AG04450 (cell line): ENCODE measurements around the gene CHN1. TPM values are rescaled to one million over a fixed set of nuclear protein-coding genes. Genes with fewer than 3 reads are reported as not detected.

Source experiments
- CTCF ChIA-PET: fragments of 300-600, 350-600 bp; formaldehyde crosslinking; extraction: SDS; loops from one replicate; lab custom pipeline; 2022; ENCODE audit warnings: antibody characterized with exemption, inconsistent platforms; lab: Charles Lee
- POLR2A ChIA-PET: fragments of 350-600 bp; formaldehyde crosslinking; extraction: SDS; loops from one replicate; lab custom pipeline; 2021; ENCODE audit warnings: antibody characterized with exemption, inconsistent platforms; lab: Yijun Ruan, JAX
- DNase-seq: peaks from one replicate; pipeline ENCODE4 v3.0.0-alpha.2; 2011; ENCODE audit warnings: low read depth, low spot score
- H3K27ac ChIP-seq: one replicate; pipeline ENCODE4 v1.5.1; 2012; ENCODE audit warnings: low read depth, low read length, control low read depth
- H3K27me3 ChIP-seq: one replicate; pipeline ENCODE4 v1.6.0; 2012; ENCODE audit warnings: low read length; ENCODE audit not compliant: control insufficient read depth, insufficient read depth
- H3K4me3 ChIP-seq: 2 replicates; pipeline ENCODE4 v1.5.1; 2011; ENCODE audit warnings: mild to moderate bottlenecking, low read depth, low read length, control low read depth
- H3K9me3 ChIP-seq: 2 replicates; pipeline ENCODE4 v1.5.1; 2012; ENCODE audit warnings: low read length; ENCODE audit not compliant: control insufficient read depth, insufficient read depth
- polyA plus RNA-seq: library from polyadenylated mRNA; depleted of rRNA; stranded (reverse); fragments of >200 nt; gene quantifications from 2 replicates; pipeline ENCODE4 v1.2.3, GENCODE V29; 2011
- TF ChIP-seq, protein P1 (sequence below): IDR thresholded peaks from 2 replicates; pipeline ENCODE4 v1.5.1; 2011; ENCODE audit warnings: low read depth, low read length, control low read depth, inconsistent platforms

CHN1 gene
- polyA plus RNA-seq, 1 experiment = 258 TPM

DNA sequence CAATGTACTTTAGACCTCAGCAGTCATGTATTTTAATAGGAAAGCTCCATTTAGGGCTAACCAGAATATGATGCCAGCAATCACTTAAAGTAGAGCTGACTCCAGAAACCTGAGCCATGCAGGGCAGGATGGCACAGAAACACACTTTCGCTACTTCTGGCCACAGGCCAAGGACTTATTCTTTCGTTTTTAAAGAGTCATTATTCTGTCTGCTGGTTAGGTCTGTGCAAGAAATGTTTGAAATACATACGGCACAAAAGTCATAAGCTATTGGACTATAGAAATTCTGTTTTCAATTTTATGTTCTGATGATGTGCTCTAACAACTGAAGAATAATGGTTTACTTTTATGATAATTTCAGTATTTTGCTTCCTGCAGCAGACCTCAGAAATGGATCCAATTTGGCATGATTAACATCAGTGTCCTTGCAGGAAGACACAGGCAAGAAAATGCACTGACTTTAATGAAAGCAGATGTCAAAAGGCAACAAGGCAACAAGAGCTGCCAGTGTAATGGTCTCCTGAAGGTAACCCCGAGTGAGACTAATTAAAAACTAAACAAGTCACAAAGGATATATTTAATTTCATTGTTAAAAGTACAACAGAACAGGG, 126.5 kb downstream of the CHN1 start:
- TF ChIP-seq, protein P1, sequence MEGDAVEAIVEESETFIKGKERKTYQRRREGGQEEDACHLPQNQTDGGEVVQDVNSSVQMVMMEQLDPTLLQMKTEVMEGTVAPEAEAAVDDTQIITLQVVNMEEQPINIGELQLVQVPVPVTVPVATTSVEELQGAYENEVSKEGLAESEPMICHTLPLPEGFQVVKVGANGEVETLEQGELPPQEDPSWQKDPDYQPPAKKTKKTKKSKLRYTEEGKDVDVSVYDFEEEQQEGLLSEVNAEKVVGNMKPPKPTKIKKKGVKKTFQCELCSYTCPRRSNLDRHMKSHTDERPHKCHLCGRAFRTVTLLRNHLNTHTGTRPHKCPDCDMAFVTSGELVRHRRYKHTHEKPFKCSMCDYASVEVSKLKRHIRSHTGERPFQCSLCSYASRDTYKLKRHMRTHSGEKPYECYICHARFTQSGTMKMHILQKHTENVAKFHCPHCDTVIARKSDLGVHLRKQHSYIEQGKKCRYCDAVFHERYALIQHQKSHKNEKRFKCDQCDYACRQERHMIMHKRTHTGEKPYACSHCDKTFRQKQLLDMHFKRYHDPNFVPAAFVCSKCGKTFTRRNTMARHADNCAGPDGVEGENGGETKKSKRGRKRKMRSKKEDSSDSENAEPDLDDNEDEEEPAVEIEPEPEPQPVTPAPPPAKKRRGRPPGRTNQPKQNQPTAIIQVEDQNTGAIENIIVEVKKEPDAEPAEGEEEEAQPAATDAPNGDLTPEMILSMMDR = no peak
- ChIA-PET CTCF (interaction anchor here (1.2 to 3.3 kb wide), 6 partner anchors 10 to 179 kb away, joined by 3 to 17 read pairs (median 6); no protein-coding TSS in a partner anchor), POLR2A (no interaction called here)
- Histone ChIP-seq H3K27me3 (no peaks in the 10 kb centered on the region), H3K4me3 (peak overlapping the region; percentile 47), H3K27ac (no peak overlapping the region), H3K9me3 (no peaks in the 10 kb centered on the region)
- DNase-seq = no peak

- TF ChIP-seq, protein P1 = no peak
- POLR2A ChIA-PET = interaction anchor here (0.6 kb wide), 1 partner anchor 185 kb away, joined by 3 read pairs; no protein-coding TSS in a partner anchor
- Histone ChIP-seq H3K9me3 (no peaks in the 10 kb centered on the region), H3K27me3 (no peaks in the 10 kb centered on the region), H3K4me3 (no peak overlapping the region), H3K27ac (no peak overlapping the region)
- no peak for DNase-seq
- CTCF ChIA-PET = interaction anchor here (0.6 to 3.3 kb wide), 6 partner anchors 11 to 188 kb away, joined by 3 to 17 read pairs (median 6); no protein-coding TSS in a partner anchor
Observed at GRCh38 chr2:174877751-174878150, 127.4 kb downstream of the CHN1 start.

- TF ChIP-seq, protein P1 = no peak
- ChIA-PET POLR2A (interaction anchor here (0.6 kb wide), 1 partner anchor 186 kb away, joined by 3 read pairs; no protein-coding TSS in a partner anchor), CTCF (interaction anchor here (1.9 to 3.3 kb wide), 4 partner anchors 11 to 108 kb away, joined by 4 to 17 read pairs (median 9); no protein-coding TSS in a partner anchor)
- DNase-seq = no peak
- no peaks in the 10 kb centered on the region for H3K9me3 ChIP-seq
- H3K27ac ChIP-seq = no peak overlapping the region
- no peak overlapping the region for H3K4me3 ChIP-seq
- H3K27me3 ChIP-seq = no peaks in the 10 kb centered on the region
Observed at GRCh38 chr2:174877301-174877700, 127.9 kb downstream of the CHN1 start.

DNA sequence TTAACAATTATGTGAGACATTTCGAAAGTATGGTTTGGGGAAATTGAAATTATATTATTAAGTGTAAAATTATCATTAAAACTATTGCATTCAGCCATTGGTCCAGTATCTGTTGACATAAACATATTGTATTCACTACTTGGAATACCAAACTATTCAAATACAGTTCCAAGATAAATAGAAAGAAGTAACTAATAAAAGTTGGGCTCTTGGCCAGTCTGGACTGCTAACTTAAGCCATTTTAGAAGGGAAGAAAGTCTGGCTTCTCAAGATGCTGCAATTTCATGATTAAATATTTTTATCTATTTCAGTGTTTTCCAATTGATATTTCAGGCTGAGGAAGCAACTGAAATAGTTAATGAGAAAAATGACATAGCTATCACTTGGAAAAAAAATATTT, 131.1 kb downstream of the CHN1 start:
- ChIA-PET POLR2A (no interaction called here), CTCF (interaction anchor here (1.0 kb wide), 1 partner anchor 27 kb away, joined by 3 read pairs; no protein-coding TSS in a partner anchor)
- H3K4me3 ChIP-seq = no peak overlapping the region
- no peaks in the 10 kb centered on the region for H3K9me3 ChIP-seq
- H3K27ac ChIP-seq = no peak overlapping the region
- DNase-seq = no peak
- H3K27me3 ChIP-seq = no peaks in the 10 kb centered on the region
- TF ChIP-seq, protein P1 = no peak

DNA sequence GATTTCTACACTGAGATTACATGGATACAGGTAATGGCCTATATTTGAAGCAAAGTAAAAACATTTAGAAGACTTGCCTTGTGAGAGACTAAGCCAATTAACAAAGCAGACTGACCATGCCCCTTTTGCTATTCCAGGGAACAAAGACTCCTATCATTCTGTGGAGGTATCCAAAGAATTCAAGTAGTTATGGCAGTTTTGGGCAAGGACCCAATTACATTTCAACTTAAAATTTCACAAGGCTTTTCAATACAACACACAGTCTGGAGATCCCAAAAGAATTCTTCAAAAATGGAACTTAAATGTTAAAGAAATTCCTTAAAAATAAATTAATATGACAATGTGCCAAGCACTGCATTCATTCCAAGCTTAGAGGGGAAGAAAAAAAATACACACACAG, 131.7 kb downstream of the CHN1 start:
- ChIA-PET POLR2A (no interaction called here), CTCF (no interaction called here)
- H3K27me3 ChIP-seq = no peaks in the 10 kb centered on the region
- no peaks in the 10 kb centered on the region for H3K9me3 ChIP-seq
- no peak overlapping the region for H3K4me3 ChIP-seq
- TF ChIP-seq, protein P1 = no peak
- DNase-seq = no peak
- H3K27ac ChIP-seq = no peak overlapping the region
